Stimulated activated CD4-positive, alpha-beta T cell treated with anti-CD3 and anti-CD28 coated beads, TNF-alpha, amount 100 ng/mL, for 48 hours (primary cell): ENCODE measurements around the gene PRKCH.
A peak's percentile ranks its signal among the peaks of the same experiment; 100 is the strongest.

Experiments used
- DNase-seq, 3 donors: peaks; one replicate each; pipeline ENCODE4 v3.0.0-alpha.2; 2020; ENCODE audit warnings: low read depth in 3 of 3

The PRKCH gene

DNA sequence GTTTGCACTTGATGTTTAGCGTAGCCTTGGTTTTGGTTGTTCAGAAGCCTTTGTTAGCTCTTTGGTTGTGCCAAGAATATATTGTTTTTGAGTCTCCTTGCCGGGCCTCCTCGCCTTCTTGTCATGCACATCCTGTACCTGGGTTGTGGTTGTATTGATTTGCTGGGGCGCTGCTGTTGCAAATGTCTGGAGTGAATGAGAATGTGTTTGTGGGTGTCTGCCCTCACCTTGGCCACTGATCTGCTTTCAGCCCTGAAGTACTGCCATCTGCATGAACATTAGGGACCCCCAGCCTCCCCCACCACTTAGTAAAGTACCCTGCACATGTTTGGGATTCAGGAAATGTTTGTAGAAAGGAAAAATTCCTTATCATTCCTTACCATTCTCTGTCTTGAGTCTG, 16.5 kb downstream of the PRKCH start:
- no peak for DNase-seq

DNA sequence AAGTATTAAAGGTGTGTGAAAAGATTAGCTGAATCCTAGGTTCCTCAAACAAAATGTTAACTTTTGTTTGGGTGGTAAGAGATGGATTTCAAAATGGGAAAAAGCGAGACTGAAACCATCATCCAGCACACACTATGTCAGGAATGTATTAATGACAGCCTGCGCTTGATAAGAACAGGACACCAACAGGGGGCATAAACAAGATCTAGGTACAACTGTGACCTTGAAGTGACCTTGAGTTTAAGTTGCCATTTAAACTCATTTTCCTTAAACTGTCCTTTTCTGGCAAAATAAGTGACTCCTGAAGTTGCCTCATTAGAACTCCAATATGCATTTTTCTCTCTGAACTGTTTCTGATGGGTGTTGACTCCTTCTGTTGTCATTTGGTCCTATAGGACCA, 17.1 kb downstream of the PRKCH start:
- no peak for DNase-seq

DNA sequence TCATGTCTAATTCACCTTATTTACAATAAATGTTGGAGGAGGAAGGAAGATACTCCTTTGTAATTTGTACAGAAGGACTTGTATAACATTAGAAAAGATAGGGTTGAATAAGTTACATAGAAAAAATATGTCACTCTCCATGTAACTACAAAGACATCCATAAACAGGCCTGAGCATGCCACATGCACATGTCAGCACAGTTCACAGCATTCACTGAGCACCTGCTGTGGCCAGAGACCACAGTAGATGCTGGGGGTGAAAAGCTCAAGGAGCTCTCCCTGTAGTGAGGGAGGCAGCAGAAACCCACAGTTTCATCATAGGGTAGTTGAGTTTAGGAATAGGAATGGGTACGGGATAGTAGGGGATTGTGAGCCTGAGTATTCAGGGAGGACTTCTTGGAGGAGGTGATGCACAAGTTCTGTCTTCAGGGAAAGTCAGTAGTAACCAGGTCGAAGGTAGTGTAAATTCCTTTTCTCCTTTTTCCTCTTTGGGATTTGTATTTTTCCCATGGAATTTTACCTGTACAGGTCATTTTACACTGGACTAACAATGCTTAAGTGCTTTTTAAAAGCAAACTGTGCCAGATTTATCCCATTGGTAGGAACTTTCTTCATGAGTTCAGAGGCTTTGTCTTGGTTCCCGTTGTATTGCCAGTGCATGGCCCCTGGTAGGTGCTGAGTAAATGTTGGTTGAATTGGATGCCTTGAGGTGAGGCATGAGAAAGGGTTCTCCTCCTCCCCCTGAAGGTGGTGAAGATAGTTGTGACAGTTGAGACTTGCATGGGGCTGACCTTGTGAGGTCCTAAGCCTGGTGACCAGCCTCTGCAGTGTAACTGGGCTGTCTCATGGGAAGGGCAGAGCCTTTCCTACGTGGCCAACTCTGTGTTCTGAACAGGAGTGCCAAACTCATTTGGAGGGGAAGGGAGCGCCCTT, 20.2 kb downstream of the PRKCH start:
- DNase-seq, result no peak

DNA sequence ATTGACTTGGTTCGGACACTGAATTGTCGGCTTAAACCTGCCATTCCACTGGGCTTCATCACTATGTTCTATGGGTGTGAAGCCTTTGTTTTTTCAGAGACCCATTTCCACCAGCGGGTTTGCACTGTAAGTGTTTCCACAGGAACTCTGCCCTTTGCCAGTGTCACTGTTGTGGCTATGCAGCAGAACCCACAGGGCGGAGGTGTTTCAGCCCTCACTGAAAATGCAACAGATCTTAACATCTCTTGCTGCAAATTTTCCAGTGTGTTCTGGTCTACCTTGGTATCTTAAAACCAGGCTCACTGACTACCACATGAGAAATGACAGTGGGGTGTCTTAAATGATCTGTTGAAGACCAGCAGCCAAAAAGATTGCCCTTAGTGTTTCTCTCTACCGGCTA, 21.1 kb downstream of the PRKCH start:
- DNase-seq, result peak; percentile 62 to 81 (median 64)

DNA sequence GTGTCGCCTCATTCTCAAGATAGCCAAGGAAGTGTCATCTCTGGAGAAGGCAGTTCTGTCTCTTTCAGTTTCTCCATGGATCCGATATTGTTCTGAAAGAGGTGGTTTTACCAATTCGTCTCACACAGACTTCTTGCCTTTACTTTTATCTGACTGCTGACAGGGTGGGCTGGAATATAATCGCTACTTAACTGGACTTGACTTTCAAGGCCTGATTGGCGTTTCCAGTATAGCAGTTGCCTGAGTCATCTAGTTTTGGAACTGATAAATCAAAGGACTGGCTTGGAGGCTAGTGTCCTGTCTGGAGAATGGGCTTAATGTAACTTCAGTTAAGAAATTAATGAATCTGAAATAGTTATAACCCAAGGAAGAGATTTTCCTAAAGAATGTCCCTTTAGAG, 21.6 kb downstream of the PRKCH start:
- DNase-seq, result no peak

DNA sequence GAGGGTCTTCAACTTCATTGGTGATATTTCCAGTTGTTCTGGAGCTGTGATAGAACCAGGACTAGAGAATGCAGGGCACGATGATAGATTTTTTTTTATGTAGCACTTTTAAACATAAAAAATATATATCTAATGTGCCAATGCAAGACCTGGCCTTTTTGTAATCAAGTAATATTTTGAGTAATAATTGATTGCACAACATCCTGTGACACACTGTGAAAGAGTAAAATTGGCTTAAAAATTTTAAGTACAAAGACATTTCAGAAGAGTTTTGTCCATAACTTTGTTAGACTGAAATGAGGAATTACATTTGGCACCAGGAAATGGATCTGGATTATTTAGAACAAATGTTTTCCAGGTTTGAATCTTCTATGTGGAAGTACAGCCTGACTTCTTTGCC, 22.1 kb downstream of the PRKCH start:
- no peak for DNase-seq

DNA sequence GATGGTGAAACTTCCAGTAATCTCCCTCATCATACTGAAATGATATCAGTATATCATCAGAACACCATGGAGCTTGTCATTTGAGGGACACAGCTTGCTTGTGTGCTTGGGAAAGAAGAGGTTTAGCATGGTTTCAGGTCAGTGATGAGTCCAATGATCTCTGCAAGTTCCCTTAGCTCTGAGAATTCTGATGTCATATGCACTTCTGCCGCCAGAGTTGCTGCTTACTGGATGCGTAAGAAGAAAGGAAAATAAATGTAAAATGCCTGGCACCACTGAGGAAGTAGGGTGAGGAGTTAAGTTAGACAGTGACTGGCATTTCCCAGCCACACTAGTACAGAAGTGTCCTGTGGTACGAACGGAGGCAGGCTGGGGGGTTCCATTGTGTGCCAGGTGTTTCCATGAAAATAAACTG, 22.6 kb downstream of the PRKCH start:
- no peak for DNase-seq

DNA sequence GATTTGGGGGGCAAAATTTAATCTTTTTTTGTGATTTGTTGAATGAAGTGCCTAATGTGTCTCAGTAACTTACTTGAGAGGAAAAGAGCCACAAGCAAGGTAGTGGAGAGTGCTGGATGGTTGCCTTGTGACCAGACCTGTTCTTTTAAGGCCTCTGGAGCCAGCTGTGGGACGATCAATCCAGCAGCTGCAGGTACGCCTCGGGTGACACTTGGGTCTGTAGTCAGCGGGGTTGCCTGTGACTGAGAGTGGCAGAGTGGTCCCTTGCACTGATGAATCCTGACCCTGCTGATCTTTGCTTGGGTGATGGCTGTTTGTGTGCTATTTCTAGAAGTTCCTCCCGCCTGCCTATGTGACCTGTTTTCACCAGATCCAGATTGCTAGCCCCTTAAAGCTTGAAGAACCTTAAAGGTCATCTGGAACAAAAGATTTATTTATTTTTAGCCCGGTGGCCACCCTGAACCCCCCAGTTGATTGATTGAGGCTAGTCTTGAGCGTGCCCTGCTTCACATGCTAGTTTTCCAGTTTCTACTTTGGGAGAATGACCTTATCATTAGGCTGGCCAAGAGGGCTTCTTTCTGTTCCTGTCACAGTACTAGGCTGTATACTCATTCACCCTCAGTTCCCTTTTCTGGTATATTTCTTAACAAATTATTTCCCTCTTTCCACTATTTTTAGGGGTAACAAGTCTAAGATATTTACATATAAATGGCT, 23.2 kb downstream of the PRKCH start:
- no peak for DNase-seq

DNA sequence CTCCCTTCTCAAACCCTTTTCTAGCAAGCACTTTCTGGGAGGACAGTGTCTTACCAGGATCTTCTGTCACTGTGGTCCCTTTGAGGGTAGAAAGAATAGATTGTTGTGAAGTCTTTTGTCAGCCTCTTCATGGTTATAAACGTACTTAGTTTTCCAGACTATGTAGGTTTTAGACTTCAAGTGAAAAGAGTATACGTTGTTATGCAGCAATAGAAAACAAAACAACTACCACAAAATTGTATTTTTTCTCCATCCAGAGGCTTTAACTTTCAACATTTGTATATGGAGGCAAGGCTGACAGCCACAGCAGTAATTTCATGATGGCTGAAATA, 23.7 kb downstream of the PRKCH start:
- DNase-seq, result no peak

DNA sequence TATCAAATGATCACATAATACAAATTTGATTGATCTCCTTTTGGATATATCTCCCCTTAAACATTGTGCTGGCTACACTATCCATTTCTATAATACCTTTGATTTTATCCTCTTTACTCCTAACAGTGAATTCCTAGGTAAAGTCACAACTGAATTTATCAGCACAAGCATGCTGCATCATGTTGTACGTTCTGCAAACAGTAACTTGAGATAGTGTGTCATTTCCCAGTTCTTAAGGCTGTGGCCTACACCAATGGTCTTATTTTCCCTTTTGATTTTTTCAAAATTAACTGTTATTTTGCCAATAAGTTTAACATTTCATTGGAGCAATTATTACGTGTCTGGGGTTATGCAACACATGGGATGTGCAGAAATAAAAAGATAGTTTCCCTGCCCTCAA, 24.8 kb downstream of the PRKCH start:
- no peak for DNase-seq

DNA sequence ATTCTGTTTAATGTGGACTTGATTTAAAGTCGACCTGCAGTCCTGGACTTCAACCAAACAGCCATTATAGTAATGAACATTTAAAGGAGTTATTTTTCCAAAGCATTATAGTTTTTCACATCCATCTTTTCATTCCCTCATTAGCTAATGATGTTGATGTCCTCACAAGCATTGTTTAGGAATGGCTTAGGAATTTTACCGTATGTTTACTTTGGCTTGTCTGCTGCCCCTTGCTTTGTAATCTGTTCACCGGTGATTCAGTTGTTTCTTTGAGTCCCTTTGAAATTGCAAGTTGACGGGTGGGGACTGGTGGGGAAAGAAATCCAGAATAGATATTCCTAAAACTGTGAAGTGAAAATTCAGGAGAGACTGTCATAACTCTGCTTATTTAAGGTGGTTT, 25.4 kb downstream of the PRKCH start:
- DNase-seq, result no peak

DNA sequence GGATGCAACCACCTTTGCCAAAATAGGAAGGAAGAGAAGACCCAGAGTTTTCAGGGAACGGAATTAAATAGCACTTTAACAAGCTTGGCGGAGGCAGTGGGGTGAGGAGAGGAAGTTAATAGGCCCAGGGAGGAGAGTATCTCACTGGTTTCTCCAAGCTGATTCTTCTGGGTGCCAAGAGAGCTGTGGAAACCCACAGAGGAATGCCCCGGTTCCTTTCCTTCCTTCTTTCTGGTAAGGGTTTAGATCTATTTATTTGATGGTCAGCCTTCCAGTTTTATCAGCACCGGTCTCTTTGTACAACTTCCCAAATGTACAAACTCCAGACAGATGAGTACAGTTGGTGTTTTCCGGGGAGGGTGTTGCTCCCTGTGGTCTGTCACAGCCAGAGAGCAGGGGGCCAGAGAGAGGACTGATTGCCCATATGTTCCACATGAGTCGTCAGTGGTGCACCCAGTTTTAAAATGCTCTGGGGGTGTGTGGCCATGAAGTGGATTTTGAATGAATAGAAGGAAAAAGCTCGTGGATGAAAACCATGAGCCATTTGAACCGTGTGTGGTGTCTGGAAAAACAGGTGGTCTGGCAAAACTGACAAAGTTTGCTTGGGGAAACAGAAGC, 26.6 kb downstream of the PRKCH start:
- DNase-seq, result no peak

DNA sequence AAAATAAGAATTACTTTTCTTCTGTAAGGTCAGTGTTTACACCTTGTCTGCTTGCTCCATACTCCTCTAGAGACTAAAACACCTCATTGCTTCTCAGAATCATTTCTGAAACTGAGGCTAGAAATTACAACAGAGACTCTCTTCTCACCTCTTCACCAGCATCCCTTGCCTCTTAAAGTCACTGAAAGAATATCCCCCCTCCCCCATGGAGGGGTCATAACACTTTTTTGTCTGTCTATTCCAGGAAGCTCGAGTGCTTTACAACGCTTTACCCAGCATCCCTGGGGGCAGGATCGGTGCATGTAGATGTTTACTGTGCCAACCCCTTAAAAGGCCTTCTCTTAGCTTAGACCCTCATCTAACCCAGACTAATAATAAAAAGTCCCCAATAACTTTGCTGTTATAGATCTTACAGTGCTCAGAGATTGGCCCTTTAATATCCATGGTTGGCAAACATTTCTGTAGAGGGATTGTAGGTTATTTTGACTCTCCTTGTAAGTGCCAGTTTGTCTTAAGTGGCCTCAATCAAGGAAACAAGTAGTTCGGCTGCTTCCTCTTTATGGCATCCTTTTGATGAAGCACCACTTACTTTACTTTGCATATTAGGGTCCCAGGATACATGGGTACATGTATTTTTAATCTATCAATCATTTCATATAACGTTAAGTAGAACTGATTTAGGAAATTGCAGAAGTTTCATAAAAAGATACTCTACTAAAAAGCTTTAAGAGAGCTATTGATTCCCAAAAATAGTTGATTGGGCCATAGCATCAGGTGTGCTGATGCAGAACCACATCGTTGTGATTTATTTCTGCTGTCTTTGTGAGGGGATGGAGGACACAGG, 29.3 kb downstream of the PRKCH start:
- no peak for DNase-seq

DNA sequence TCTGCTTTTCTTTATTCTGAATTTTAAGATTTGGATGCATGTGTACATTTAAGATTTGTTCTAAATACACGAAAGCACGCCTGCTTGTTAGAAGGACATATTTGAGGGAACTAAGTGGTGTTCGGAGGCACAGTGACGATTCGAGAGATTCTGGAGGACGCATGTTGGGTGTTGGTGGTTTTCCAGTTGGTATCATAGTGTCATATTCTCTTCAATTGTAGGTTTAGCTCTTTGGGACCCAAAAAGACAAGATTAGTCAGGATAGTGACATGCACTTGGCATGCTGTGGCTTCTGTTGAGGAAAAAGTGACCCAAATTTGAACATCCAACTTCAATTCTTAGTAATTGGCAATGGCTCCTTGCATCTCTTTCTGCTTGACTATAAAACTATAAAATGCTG, 30.1 kb downstream of the PRKCH start:
- DNase-seq, result no peak

DNA sequence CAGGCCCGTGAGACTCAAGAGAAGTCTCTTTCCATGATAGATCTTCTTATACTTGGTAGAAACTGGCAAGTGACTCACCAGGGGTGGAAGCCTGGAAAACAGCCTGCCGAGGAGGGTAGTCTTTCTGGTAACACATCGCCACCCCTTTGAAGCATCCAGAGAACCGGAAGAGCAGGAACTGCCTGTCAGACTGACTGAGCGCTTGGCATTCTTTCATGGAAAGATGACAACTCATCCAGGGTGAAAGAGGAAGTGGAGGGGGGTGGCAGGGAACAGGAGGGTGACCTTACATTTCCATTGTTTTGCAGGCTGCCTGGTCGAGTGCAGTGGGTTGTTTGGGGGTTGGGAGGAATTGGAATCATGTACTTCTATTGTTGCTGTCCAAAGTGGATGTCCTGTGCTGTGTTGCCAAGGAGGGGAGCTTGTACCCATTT, 34.5 kb downstream of the PRKCH start:
- DNase-seq, result peak in 2 of 3 donors; percentile 41 to 66

DNA sequence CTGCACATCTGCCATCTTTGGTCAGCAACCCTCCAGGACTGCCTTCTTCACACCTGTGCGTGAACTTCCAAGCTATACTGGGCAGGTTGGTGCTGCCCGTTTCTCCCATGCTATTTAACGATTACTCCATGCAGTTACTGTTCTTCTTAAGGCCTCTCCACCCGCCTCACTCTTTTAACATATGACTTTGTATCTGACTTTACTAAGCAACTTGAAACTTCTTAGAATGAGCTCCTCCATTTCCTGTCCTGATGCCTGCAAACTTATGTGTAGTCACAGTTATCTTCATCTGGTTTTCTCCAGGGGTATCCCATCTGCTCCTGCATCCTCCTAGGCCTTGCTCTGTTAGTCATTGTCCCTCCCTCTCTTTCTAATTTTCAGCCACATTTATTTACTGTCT, 35.7 kb downstream of the PRKCH start:
- DNase-seq, result no peak

DNA sequence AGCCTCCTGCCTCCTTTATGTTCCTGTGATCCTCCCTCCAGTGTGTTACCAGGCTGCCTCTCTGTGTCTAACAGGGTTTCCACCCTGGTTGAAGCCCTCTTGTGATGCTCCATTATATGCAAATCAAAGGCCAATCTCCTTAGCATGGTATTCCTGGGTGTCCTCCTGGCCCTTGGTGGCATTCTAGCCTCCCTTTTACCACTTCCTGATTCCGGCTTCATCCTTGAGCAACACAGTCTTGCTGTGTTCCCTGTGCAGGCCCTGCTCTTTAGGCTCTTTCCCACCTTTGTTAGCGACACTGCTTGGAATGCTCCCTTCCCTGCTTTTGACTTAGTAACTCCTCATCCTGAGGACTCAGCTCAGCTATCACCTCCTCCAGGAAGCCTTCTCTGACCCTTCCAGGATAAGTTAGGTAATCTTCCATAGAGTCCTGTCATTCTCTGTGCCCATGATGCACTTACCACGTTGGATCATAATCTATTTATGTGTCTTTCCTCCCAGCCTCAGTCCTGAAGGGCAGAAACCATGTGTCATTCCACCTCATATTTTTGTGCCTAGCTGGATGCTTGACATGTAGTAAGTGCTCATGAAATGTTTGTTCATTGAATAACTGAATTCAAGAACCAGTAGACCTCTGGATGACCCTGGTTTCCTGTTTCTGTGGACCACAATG, 37.3 kb downstream of the PRKCH start:
- DNase-seq, result no peak

DNA sequence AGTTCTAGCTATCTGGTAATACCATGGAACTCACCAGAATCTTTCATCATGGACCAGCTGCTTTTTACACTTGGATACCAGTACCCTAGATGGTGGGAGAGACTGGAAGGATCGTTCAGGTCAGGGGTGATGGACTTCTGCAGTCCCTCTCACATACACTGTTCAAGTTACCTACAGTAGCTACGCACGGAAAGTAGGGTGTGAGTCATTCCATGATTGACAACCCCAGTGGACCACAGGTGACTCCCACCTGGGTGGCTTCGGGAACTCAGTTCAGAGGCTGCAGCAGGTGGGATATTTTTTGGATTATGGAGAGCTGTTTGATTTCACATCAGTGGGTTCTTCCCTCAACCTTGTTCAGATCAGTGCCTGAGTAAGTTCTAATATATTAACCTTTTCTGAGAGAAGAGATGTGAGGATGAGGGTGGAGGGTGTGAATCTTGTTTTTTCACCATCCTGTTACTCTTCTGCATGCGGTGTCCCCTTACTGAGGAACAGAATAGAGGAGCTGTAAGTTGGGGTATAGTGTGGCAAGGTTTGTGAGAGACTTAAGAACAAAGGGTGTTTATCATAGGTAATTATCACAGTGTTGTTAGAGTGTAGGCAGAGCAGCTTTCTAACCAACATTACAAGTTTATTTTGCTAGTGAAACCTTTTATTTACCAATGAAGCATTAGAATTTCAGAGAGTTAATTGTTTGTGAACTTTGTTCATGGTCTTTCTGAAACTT, 39.6 kb downstream of the PRKCH start:
- no peak for DNase-seq

DNA sequence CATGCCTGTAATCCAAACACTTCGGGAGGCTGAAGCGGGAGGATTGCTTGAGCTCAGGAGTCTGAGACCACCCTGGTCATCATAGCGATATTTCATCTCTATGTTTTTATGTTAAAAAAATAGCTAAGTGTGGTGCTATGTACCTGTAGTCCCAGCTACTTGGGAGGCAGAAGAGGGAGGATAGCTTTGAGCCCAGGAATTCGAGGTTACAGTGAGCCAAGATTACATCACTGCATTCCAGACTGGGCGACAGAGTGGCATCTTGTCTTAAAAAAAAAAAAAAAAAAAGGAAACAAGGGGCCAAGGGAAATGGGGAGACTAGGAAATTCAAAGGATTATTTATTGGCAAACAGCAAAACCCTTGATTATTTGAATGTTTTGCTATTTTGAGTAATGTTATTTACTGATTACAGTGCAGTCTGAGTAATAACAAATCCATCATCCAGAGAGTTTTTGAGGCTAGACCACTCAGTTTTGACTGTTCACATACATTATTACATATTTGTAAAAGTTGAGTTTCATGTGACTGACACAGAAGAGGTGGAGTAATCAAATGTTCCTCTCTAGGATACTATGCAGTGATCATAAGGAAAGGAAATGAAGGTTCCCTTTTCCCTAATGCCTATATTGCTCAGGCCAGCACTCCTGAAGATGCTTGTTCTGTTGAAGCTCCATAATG, 40.8 kb downstream of the PRKCH start:
- DNase-seq, result no peak

DNA sequence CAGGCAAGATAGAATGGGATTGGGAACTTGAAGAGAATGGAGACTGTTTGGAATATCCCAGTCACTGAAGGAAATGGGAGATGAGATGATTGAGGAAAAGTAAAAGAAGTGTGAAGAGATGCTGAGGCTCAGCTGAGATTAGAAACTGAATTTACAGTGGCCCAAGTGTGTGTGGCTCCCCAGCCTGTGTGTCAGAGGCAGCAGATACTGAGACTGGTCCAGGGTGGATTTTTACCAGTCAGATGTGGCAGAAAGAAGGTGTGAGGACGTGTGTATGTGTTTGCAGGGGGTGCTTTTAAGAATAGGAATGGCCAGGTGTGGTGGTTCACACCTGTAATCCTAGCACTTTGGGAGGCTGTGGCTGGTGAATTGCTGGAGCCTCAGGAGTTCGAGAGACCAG, 42.9 kb downstream of the PRKCH start:
- DNase-seq, result no peak
